ENCODE data around the gene GNB1L. TPM values are rescaled to one million over a fixed set of nuclear protein-coding genes. Genes with fewer than 3 reads are reported as not detected.
"Not testable (repeated sequence)": the region's sequence is repeated elsewhere in the genome, so short reads cannot be mapped to it uniquely, and the experiment has no call there.

GNB1L gene
- total RNA-seq, 1 experiment from 2014 or later = 18.0 TPM

- no peak for TF ChIP-seq ZNF281 (CRISPR knock-in tag; IDR thresholded peaks at IDR 0.05)
- TF ChIP-seq GABPB1 (CRISPR knock-in tag; IDR thresholded peaks at IDR 0.05) = no peak
Observed at GRCh38 chr22:19793661-19794310, 60.9 kb downstream of the GNB1L start (continued).

GRCh38 chr22:19793161-19793560, 61.5 kb downstream of the GNB1L start:
- Mint-ChIP-seq H3K27ac (no peak overlapping the region), H3K4me1 (no peaks in the 10 kb centered on the region), H3K9me3 (no peaks in the 10 kb centered on the region), H3K4me3 (no peak overlapping the region), H3K27me3 (ENCODE audit: low read depth) (no peaks in the 10 kb centered on the region; the same call in 1 of the 2 replicates), H3K36me3 (0 out of 2 replicates have a peak, but pooled peaks cover 3% of the 10 kb centered on the region)
- TF ChIP-seq NFYB (CRISPR knock-in tag; conservative IDR thresholded peaks at IDR 0.05; ENCODE audit: low read depth) (no peak), AFF4 (CRISPR knock-in tag; IDR thresholded peaks at IDR 0.05; ENCODE audit: borderline replicate concordance) (no peak), PRDM15 (CRISPR knock-in tag; IDR thresholded peaks at IDR 0.05) (no peak), E2F1 (CRISPR knock-in tag; IDR thresholded peaks at IDR 0.05) (no peak), FOXP1 (CRISPR knock-in tag; IDR thresholded peaks at IDR 0.05; ENCODE audit: borderline replicate concordance) (no peak), ATF6 (CRISPR knock-in tag; IDR thresholded peaks at IDR 0.05) (no peak), EMX1 (CRISPR knock-in tag; IDR thresholded peaks at IDR 0.05) (no peak), ZNF425 (CRISPR knock-in tag; conservative IDR thresholded peaks at IDR 0.05) (no peak), MXD4 (CRISPR knock-in tag; IDR thresholded peaks at IDR 0.05; ENCODE audit: borderline replicate concordance) (no peak)
- no peak for ATAC-seq
- CTCF ChIA-PET = interaction anchor here (0.8 to 2.1 kb wide), 2 partner anchors 63 to 161 kb away, joined by 6 to 8 read pairs; no protein-coding TSS in a partner anchor
- POLR2A ChIA-PET = no interaction called here
- no peak for DNase-seq (ENCODE audit: low spot score)

- H3K4me1 Mint-ChIP-seq; ATAC-seq; H3K27ac Mint-ChIP-seq; DNase-seq (ENCODE audit: low spot score); POLR2A ChIA-PET; H3K36me3 Mint-ChIP-seq; H3K27me3 Mint-ChIP-seq (ENCODE audit: low read depth); H3K9me3 Mint-ChIP-seq; H3K4me3 Mint-ChIP-seq: not testable (repeated sequence)
- CTCF ChIA-PET = interaction anchor here (0.8 to 2.1 kb wide), 2 partner anchors 62 to 161 kb away, joined by 6 to 8 read pairs; no protein-coding TSS in a partner anchor
Observed at GRCh38 chr22:19792383-19792896, 62.2 kb downstream of the GNB1L start.

All from WTC11 (cell line).